Activated T-helper 2 cell treated with anti-CD3 and anti-CD28 coated beads, Interferon-gamma antibody, Interleukin-2, Interleukin-4, amounts not matched to agents 10 μg/mL and 5 μg/mL and 100 μg/mL, durations not matched to agents 14 hours and 24 hours and 36 hours (primary cell): ENCODE data around the gene BCL11A. TPM values are rescaled to one million over a fixed set of nuclear protein-coding genes. Genes with fewer than 3 reads are reported as not detected.

Source experiments
- DNase-seq: peaks from one replicate; pipeline ENCODE4 v3.0.0; 2021; ENCODE audit warnings: low spot score
- H3K27ac Mint-ChIP-seq: one replicate; pipeline ENCODE4 v1.8.0; 2021; ENCODE audit warnings: mixed read lengths
- H3K27me3 Mint-ChIP-seq: one replicate; pipeline ENCODE4 v1.8.0; 2021; ENCODE audit warnings: low read depth, mixed read lengths
- H3K36me3 Mint-ChIP-seq: one replicate; pipeline ENCODE4 v1.8.0; 2021; ENCODE audit warnings: low read depth, mixed read lengths
- H3K4me1 Mint-ChIP-seq: one replicate; pipeline ENCODE4 v1.8.0; 2021; ENCODE audit warnings: low read depth, mixed read lengths
- H3K4me3 Mint-ChIP-seq: one replicate; pipeline ENCODE4 v1.8.0; 2021; ENCODE audit warnings: low read depth, mild to moderate bottlenecking, moderate library complexity, mixed read lengths
- H3K9me3 Mint-ChIP-seq: one replicate; pipeline ENCODE4 v1.8.0; 2021; ENCODE audit warnings: mixed read lengths
- intact Hi-C: fragments of 100-400 bp; cut with micrococcal nuclease; formaldehyde crosslinking; loops from one replicate; pipeline ENCODE4 v1.15.1; 2023
- total RNA-seq: library from RNA; stranded (reverse); gene quantifications from 2 replicates; pipeline ENCODE4 v1.2.3, GENCODE V29; 2022

BCL11A gene
- total RNA-seq, 1 donor from 2014 or later = 0.21 TPM

DNA sequence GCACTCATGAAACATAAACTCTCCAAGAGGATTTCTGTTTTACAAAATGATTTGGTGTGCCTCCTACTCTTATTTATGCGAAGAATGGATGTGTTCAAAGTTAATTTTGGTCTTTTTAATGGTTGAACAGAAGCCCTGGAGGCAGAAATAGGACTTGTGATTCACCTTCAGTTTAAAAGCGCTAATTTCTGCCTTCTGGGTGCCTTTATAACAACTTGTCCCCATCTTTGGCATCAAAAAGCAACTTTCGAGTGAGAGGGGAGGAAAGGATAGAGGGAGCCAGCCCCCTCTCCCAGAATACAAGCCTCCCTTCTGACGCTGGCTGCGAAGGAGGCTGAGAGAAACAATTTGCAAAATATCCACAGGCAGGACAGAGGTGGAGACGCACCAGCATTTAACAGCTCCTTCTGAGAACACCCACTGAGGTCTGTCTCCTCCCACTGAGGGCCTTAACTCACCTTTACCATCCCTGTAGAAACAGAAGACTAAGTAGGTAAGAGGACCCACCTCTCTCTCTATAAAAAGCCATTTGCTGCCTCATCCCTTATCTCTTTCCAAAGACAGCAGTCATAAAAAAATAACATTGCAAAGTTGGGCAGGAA, 24.3 kb upstream of the BCL11A start:
- H3K27me3 Mint-ChIP-seq = peaks cover 44% of the 10 kb centered on the region
- H3K4me3 Mint-ChIP-seq = no peak overlapping the region
- DNase-seq = no peak
- H3K9me3 Mint-ChIP-seq = no peaks in the 10 kb centered on the region
- no peaks in the 10 kb centered on the region for H3K4me1 Mint-ChIP-seq
- no peaks in the 10 kb centered on the region for H3K36me3 Mint-ChIP-seq
- intact Hi-C loops = no loop called here
- no peak overlapping the region for H3K27ac Mint-ChIP-seq

DNA sequence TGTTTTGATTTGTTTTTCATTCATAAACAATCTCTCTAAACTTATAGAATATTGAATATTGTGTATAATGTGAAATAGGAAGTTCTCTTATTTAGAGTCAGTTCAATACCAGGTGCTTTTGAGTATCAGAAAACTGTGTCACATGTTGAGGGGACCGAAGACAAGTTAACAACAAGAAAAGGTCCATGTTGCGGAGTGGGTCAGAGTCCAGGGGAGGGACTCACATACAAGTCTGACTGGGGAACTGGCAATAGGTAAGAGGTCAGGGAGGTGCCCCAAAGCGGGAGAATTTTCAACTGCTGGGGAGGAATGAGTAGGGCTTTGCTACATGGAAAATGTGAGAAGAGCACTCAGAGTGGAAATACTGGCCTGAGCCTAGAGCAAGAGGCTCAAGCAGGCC, 19.8 kb upstream of the BCL11A start:
- DNase-seq = no peak
- Mint-ChIP-seq H3K4me3 (no peak overlapping the region), H3K36me3 (no peaks in the 10 kb centered on the region), H3K27me3 (peaks cover 36% of the 10 kb centered on the region), H3K9me3 (no peaks in the 10 kb centered on the region), H3K27ac (no peak overlapping the region), H3K4me1 (peaks cover 2% of the 10 kb centered on the region)
- intact Hi-C loops = no loop called here

DNA sequence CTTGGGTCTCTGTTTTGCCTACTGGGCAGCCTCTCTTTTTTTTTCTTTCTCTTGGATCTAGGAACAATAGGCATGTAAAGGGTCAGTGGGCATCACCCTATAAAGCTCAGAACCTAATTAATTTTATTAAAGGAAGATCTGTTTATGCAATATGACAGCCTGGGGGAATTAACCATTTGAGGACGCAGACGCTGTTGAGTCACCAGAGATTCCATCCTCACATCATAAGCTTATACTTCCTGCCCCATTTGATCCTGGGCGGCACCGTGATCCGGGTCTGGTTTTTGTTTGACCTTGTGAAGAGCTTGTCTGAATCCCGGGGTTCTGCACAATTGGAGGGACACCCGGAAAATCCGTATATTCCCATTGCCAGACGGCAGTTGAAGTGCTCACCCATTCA, 16.8 kb upstream of the BCL11A start:
- intact Hi-C loops = no loop called here
- H3K9me3 Mint-ChIP-seq = no peaks in the 10 kb centered on the region
- no peak for DNase-seq
- H3K4me1 Mint-ChIP-seq = peaks cover 2% of the 10 kb centered on the region
- no peaks in the 10 kb centered on the region for H3K36me3 Mint-ChIP-seq
- H3K27ac Mint-ChIP-seq = no peak overlapping the region
- peaks cover 47% of the 10 kb centered on the region for H3K27me3 Mint-ChIP-seq
- H3K4me3 Mint-ChIP-seq = no peak overlapping the region

- H3K36me3 Mint-ChIP-seq = no peaks in the 10 kb centered on the region
- no peak overlapping the region for H3K4me3 Mint-ChIP-seq
- intact Hi-C loops = loop anchor here (2.0 kb wide), 1 partner anchor 15 kb away; no protein-coding TSS in a partner anchor
- H3K9me3 Mint-ChIP-seq = no peaks in the 10 kb centered on the region
- no peak overlapping the region for H3K27ac Mint-ChIP-seq
- peaks cover 3% of the 10 kb centered on the region for H3K4me1 Mint-ChIP-seq
- peaks cover 46% of the 10 kb centered on the region for H3K27me3 Mint-ChIP-seq
- no peak for DNase-seq
Measured at GRCh38 chr2:60569680-60570111, 16.2 kb upstream of the BCL11A start.

- Mint-ChIP-seq H3K4me1 (peaks cover 6% of the 10 kb centered on the region), H3K4me3 (no peak overlapping the region), H3K27me3 (peaks cover 52% of the 10 kb centered on the region), H3K27ac (no peak overlapping the region), H3K36me3 (no peaks in the 10 kb centered on the region), H3K9me3 (no peaks in the 10 kb centered on the region)
- DNase-seq = no peak
- intact Hi-C loops = loop anchor here (2.0 kb wide), 1 partner anchor 13 kb away; no protein-coding TSS in a partner anchor
Measured at GRCh38 chr2:60567919-60568768, 14.7 kb upstream of the BCL11A start.

- intact Hi-C loops = no loop called here
- Mint-ChIP-seq H3K9me3 (no peaks in the 10 kb centered on the region), H3K27ac (no peak overlapping the region), H3K4me1 (peaks cover 6% of the 10 kb centered on the region), H3K4me3 (no peak overlapping the region), H3K27me3 (peaks cover 49% of the 10 kb centered on the region), H3K36me3 (no peaks in the 10 kb centered on the region)
- no peak for DNase-seq
Measured at GRCh38 chr2:60567096-60567495, 13.6 kb upstream of the BCL11A start.

- H3K27me3 Mint-ChIP-seq = peaks cover 48% of the 10 kb centered on the region
- H3K9me3 Mint-ChIP-seq = no peaks in the 10 kb centered on the region
- H3K4me3 Mint-ChIP-seq = no peak overlapping the region
- intact Hi-C loops = no loop called here
- H3K36me3 Mint-ChIP-seq = no peaks in the 10 kb centered on the region
- DNase-seq = no peak
- H3K4me1 Mint-ChIP-seq = peaks cover 6% of the 10 kb centered on the region
- no peak overlapping the region for H3K27ac Mint-ChIP-seq
Measured at GRCh38 chr2:60565472-60565871, 12.0 kb upstream of the BCL11A start.

GRCh38 chr2:60560734-60561644, 7.5 kb upstream of the BCL11A start:
- Mint-ChIP-seq H3K4me1 (peaks cover 11% of the 10 kb centered on the region), H3K9me3 (no peaks in the 10 kb centered on the region), H3K36me3 (no peaks in the 10 kb centered on the region), H3K27me3 (peaks cover 68% of the 10 kb centered on the region), H3K27ac (no peak overlapping the region), H3K4me3 (no peak overlapping the region)
- DNase-seq = no peak
- intact Hi-C loops = loop anchor here (2.0 kb wide), 1 partner anchor 20 kb away; no protein-coding TSS in a partner anchor

DNA sequence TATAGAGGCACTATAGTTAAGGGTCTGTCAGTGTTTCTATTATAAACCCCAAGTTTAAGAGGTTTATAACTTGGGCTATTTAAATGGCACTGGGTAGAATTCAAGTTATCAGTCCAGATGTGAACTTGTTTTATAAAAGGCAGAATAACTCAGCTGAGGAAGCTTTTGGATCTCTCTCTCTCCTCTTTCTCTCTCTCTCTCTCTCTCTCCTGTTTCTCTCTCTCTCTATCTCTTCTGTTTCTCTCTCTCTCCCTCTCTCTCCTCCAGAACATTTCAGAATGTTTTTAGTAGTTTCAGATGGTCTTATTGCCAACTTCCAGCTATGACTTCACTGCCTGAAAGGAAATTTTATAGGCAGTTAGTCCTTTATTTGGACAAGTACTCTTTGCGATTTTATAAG, 6.4 kb upstream of the BCL11A start:
- Mint-ChIP-seq H3K4me3 (no peak overlapping the region), H3K27ac (no peak overlapping the region), H3K9me3 (no peaks in the 10 kb centered on the region), H3K36me3 (no peaks in the 10 kb centered on the region), H3K27me3 (peaks cover 75% of the 10 kb centered on the region), H3K4me1 (peaks cover 20% of the 10 kb centered on the region)
- DNase-seq = no peak
- intact Hi-C loops = loop anchor here (2.0 to 10.0 kb wide), 2 partner anchors 21 to 1535 kb away; no protein-coding TSS in a partner anchor

- Mint-ChIP-seq H3K4me3 (no peak overlapping the region), H3K4me1 (peaks cover 16% of the 10 kb centered on the region), H3K36me3 (no peaks in the 10 kb centered on the region), H3K27ac (no peak overlapping the region), H3K9me3 (no peaks in the 10 kb centered on the region), H3K27me3 (peaks cover 69% of the 10 kb centered on the region)
- intact Hi-C loops = loop anchor here (10.0 kb wide), 1 partner anchor 1534 kb away; no protein-coding TSS in a partner anchor
- DNase-seq = no peak
Measured at GRCh38 chr2:60558536-60558935, 5.1 kb upstream of the BCL11A start.

- Mint-ChIP-seq H3K27ac (no peak overlapping the region), H3K9me3 (no peaks in the 10 kb centered on the region), H3K4me1 (peaks cover 18% of the 10 kb centered on the region), H3K27me3 (peaks cover 68% of the 10 kb centered on the region), H3K4me3 (no peak overlapping the region), H3K36me3 (no peaks in the 10 kb centered on the region)
- DNase-seq = no peak
- intact Hi-C loops = loop anchor here (10.0 kb wide), 1 partner anchor 1533 kb away; no protein-coding TSS in a partner anchor
Measured at GRCh38 chr2:60557486-60557864, 4.0 kb upstream of the BCL11A start.
